HG03469 (cell line): ENCODE results near the gene LGALS3BP.

Experiments used
- ATAC-seq: cut with Tn5 transposase; IDR thresholded peaks from one replicate; pipeline ENCODE4 v1.9.1; 2021; ENCODE audit warnings: mild to moderate bottlenecking, moderate library complexity, moderate number of reproducible peaks; ENCODE audit not compliant: unreplicated experiment

LGALS3BP gene

GRCh38 chr17:78986048-78986648, 6.4 kb upstream of the LGALS3BP start:
- no peak for ATAC-seq

GRCh38 chr17:78985395-78985794, 5.7 kb upstream of the LGALS3BP start:
- no peak for ATAC-seq

- no peak for ATAC-seq
These were observed 1.5 kb upstream of the LGALS3BP start for GRCh38 chr17:78981010-78981888.

- ATAC-seq, result no peak
These were observed 875 bp upstream of the LGALS3BP start for GRCh38 chr17:78980624-78980972.

- ATAC-seq, result no peak
These were observed 1.4 kb downstream of the LGALS3BP start for GRCh38 chr17:78977997-78978973.

GRCh38 chr17:78977681-78977943, 2.1 kb downstream of the LGALS3BP start:
- no peak for ATAC-seq

- ATAC-seq, result no peak
These were observed 2.6 kb downstream of the LGALS3BP start for GRCh38 chr17:78976907-78977680.

- no peak for ATAC-seq
These were observed 4.8 kb downstream of the LGALS3BP start for GRCh38 chr17:78974635-78975591.

- ATAC-seq, result no peak
These were observed 5.8 kb downstream of the LGALS3BP start for GRCh38 chr17:78973792-78974520.

- no peak for ATAC-seq
These were observed 6.5 kb downstream of the LGALS3BP start for GRCh38 chr17:78973196-78973595.

- ATAC-seq, result no peak
These were observed 7.1 kb downstream of the LGALS3BP start for GRCh38 chr17:78972507-78973105.

GRCh38 chr17:78971756-78972506, 7.8 kb downstream of the LGALS3BP start:
- no peak for ATAC-seq

GRCh38 chr17:78970834-78971755, 8.6 kb downstream of the LGALS3BP start:
- no peak for ATAC-seq

- ATAC-seq, result no peak
These were observed 9.9 kb downstream of the LGALS3BP start for GRCh38 chr17:78969865-78970264.

- ATAC-seq, result no peak
These were observed 11.9 kb downstream of the LGALS3BP start for GRCh38 chr17:78967782-78968362.

- no peak for ATAC-seq
These were observed 12.7 kb downstream of the LGALS3BP start for GRCh38 chr17:78966910-78967600.
